HG02981 (cell line): ENCODE results near the gene SHKBP1.
"Not testable (repeated sequence)": the region's sequence is repeated elsewhere in the genome, so short reads cannot be mapped to it uniquely, and the experiment has no call there.

Experiments used
- ATAC-seq: cut with Tn5 transposase; IDR thresholded peaks from one replicate; pipeline ENCODE4 v1.9.1; 2021; ENCODE audit warnings: mild to moderate bottlenecking, moderate library complexity; ENCODE audit not compliant: unreplicated experiment

Gene SHKBP1

GRCh38 chr19:40613690-40614621 is 37.3 kb downstream of the SHKBP1 start:
- peak; percentile 43 for ATAC-seq

- ATAC-seq, result no peak
These were observed 38.1 kb downstream of the SHKBP1 start for GRCh38 chr19:40614622-40615411.

GRCh38 chr19:40616178-40616577 is 39.5 kb downstream of the SHKBP1 start:
- no peak for ATAC-seq

GRCh38 chr19:40616941-40617340 is 40.3 kb downstream of the SHKBP1 start:
- no peak for ATAC-seq

- no peak for ATAC-seq
These were observed 41.3 kb downstream of the SHKBP1 start for GRCh38 chr19:40617961-40618360.

GRCh38 chr19:40619333-40620160 is 42.9 kb downstream of the SHKBP1 start:
- ATAC-seq, result no peak

- no peak for ATAC-seq
These were observed 43.5 kb downstream of the SHKBP1 start for GRCh38 chr19:40620161-40620485.

GRCh38 chr19:40621283-40621682 is 44.6 kb downstream of the SHKBP1 start:
- ATAC-seq, result no peak

- no peak for ATAC-seq
These were observed 45.5 kb downstream of the SHKBP1 start for GRCh38 chr19:40621966-40622772.

- ATAC-seq, result no peak
These were observed 46.1 kb downstream of the SHKBP1 start for GRCh38 chr19:40622773-40623075.

- ATAC-seq, result no peak
These were observed 47.0 kb downstream of the SHKBP1 start for GRCh38 chr19:40623403-40624251.

GRCh38 chr19:40624369-40625153 is 47.9 kb downstream of the SHKBP1 start:
- not testable (repeated sequence) for ATAC-seq

GRCh38 chr19:40625406-40626120 is 48.9 kb downstream of the SHKBP1 start:
- ATAC-seq, result no peak

GRCh38 chr19:40626918-40627317 is 50.2 kb downstream of the SHKBP1 start:
- ATAC-seq, result no peak

- ATAC-seq, result no peak
These were observed 51.0 kb downstream of the SHKBP1 start for GRCh38 chr19:40627486-40628279.

- ATAC-seq, result no peak
These were observed 52.7 kb downstream of the SHKBP1 start for GRCh38 chr19:40629346-40629745.

- no peak for ATAC-seq
These were observed 54.0 kb downstream of the SHKBP1 start for GRCh38 chr19:40630571-40631160.
